Kidney epithelial cell (primary cell): ENCODE data around the gene TMEM63A. TPM values are rescaled to one million over a fixed set of nuclear protein-coding genes. Genes with fewer than 3 reads are reported as not detected.

ENCODE experiments used
- DNase-seq: peaks from one replicate; pipeline ENCODE4 v3.0.0-alpha.2; 2010; ENCODE audit warnings: low read depth
- H3K27me3 ChIP-seq: 2 replicates; pipeline ENCODE4 v1.6.0; 2011; ENCODE audit warnings: low read length; ENCODE audit not compliant: control insufficient read depth, insufficient read depth
- H3K36me3 ChIP-seq: 2 replicates; pipeline ENCODE4 v1.5.1; 2011; ENCODE audit warnings: low read length; ENCODE audit not compliant: control insufficient read depth, insufficient read depth
- H3K4me3 ChIP-seq: 2 replicates; pipeline ENCODE4 v1.5.1; 2011; ENCODE audit warnings: low read depth, mild to moderate bottlenecking, control low read depth, low read length
- CTCF ChIP-seq: IDR thresholded peaks from 2 replicates; pipeline ENCODE4 v1.5.1; 2011; ENCODE audit warnings: mild to moderate bottlenecking, moderate library complexity, low read length, control low read depth, inconsistent platforms; ENCODE audit not compliant: insufficient read depth, poor library complexity, severe bottlenecking
- total RNA-seq: library from RNA; depleted of rRNA; stranded (reverse); fragments of >200 nt; gene quantifications from 2 replicates; pipeline ENCODE4 v1.2.3, GENCODE V29; 2015

The TMEM63A gene
- total RNA-seq, 1 donor from 2014 or later = 17.5 TPM

- Histone ChIP-seq H3K27me3 (no peaks in the 10 kb centered on the region), H3K4me3 (no peak overlapping the region), H3K36me3 (peaks cover 8% of the 10 kb centered on the region)
- TF ChIP-seq CTCF = peak; percentile 79
- DNase-seq = peak; percentile 23
Measured at GRCh38 chr1:225845571-225846259, 36.5 kb downstream of the TMEM63A start.

GRCh38 chr1:225845097-225845496, 37.1 kb downstream of the TMEM63A start:
- H3K4me3 ChIP-seq = no peak overlapping the region
- no peaks in the 10 kb centered on the region for H3K27me3 ChIP-seq
- DNase-seq = no peak
- H3K36me3 ChIP-seq = peaks cover 8% of the 10 kb centered on the region
- no peak for TF ChIP-seq CTCF

- peaks cover 8% of the 10 kb centered on the region for H3K36me3 ChIP-seq
- TF ChIP-seq CTCF = no peak
Measured at GRCh38 chr1:225844236-225845061, 37.7 kb downstream of the TMEM63A start.

GRCh38 chr1:225843426-225843795, 38.8 kb downstream of the TMEM63A start:
- Histone ChIP-seq H3K4me3 (no peak overlapping the region), H3K27me3 (no peaks in the 10 kb centered on the region), H3K36me3 (peaks cover 7% of the 10 kb centered on the region)
- no peak for DNase-seq
- TF ChIP-seq CTCF = no peak

More at GRCh38 chr1:225844236-225845061, 37.7 kb downstream of the TMEM63A start:
- Histone ChIP-seq H3K27me3 (no peaks in the 10 kb centered on the region), H3K4me3 (no peak overlapping the region)
- DNase-seq = no peak

- no peaks in the 10 kb centered on the region for H3K27me3 ChIP-seq
- no peak for TF ChIP-seq CTCF
- H3K4me3 ChIP-seq = no peak overlapping the region
- peaks cover 7% of the 10 kb centered on the region for H3K36me3 ChIP-seq
- no peak for DNase-seq
Measured at GRCh38 chr1:225842788-225843425, 39.3 kb downstream of the TMEM63A start.
